Measurements from ENCODE around the gene RCAN2.
"Not testable (repeated sequence)": the region's sequence is repeated elsewhere in the genome, so short reads cannot be mapped to it uniquely, and the experiment has no call there.

The RCAN2 gene

GRCh38 chr6:46440641-46441040, 50.6 kb downstream of the RCAN2 start:
- no peak for DNase-seq (ENCODE audit: low read depth, low spot score)

DNA sequence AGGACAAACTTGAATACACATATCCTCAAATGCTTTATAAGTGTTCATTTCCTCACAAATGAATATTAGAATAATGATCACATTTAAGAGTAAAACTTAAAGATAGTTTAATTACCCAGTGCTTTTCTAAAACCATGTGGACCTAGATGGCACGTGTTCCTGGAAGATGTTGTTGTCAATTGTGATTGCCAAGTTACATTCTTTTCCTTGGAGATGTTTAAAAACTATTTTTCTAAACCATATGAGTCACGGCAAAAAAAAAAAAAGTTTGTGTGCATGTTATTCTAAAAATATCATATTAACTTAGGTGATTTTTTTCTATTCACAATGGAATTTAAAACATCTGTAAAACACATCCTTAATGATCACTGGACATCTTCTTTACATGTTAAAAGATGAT, 51.1 kb downstream of the RCAN2 start:
- DNase-seq (ENCODE audit: low read depth, low spot score) = peak; percentile 2

DNA sequence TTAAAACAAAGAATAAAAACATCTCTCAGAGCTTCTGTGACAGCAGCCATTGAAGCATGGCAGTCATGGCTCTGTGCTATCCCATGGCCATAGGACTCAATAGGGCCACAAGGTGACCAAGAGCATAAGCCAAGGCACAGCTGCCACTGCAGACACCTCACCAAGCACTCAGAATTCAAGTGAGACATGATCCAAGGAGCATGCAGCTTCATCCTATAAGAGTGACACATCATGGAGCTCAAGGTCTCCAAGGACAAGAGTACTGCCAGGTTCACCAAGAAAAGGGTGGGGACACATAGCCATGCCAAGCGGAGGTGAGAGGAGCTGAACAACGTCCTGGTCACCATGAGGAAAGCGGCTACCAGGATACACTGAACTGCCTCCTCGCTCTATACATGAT, 53.0 kb downstream of the RCAN2 start:
- DNase-seq (ENCODE audit: low read depth, low spot score) = no peak

DNA sequence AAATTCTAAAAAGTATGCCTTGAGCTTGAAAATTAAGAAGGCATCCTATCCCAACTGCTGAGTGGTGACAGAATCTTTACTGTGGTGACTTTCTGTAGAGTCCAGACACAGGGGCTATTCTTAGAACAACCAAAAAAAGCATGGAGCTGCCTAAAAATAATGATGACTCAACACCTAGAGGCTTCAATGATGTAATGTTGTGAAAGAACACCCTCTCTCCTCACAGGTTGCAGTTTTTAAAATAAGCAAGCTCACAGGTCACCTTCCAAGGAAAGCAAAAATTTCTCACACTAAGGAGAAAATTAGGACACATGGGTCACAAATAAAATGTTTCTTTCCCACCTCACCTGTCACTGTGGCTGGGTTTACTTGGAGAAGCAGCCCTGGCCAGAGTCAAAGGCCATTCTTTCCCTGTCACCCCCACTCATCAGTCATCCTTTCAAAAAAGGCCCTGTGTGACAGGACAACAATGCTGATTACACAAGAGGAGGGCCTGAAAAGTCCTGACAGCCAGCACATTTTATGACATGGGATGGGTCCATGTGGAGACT, 53.5 kb downstream of the RCAN2 start:
- peak; percentile 4 for DNase-seq (ENCODE audit: low read depth, low spot score)

- no peak for DNase-seq (ENCODE audit: low read depth, low spot score)
Measured at GRCh38 chr6:46422619-46423018, 68.6 kb downstream of the RCAN2 start.

DNA sequence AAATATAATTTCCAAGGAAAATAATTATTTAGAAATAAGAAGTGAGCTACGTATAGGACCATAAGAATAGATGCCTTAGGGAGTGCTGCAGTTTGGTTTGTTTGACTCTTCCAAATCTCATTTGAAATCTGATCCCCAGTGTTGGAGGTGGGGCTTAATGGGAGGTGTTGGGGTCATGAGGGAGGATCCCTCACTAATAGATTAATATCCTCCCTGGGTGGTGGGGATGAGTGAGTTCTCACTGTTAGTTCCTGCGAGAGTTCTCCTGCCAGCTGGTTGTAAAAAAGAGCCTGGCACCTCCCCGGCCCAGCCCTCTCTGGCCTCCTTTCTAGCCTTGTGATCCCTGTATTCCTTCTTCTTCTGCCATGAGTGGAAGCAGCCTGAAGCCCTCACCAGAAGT, 69.3 kb downstream of the RCAN2 start:
- no peak for DNase-seq (ENCODE audit: low read depth, low spot score)

- no peak for DNase-seq (ENCODE audit: low read depth, low spot score)
Measured at GRCh38 chr6:46420921-46421638, 70.2 kb downstream of the RCAN2 start.

GRCh38 chr6:46419576-46420002, 71.7 kb downstream of the RCAN2 start:
- DNase-seq (ENCODE audit: low read depth, low spot score) = peak; percentile 76

- DNase-seq (ENCODE audit: low read depth, low spot score) = no peak
Measured at GRCh38 chr6:46414398-46414797, 76.9 kb downstream of the RCAN2 start.

DNA sequence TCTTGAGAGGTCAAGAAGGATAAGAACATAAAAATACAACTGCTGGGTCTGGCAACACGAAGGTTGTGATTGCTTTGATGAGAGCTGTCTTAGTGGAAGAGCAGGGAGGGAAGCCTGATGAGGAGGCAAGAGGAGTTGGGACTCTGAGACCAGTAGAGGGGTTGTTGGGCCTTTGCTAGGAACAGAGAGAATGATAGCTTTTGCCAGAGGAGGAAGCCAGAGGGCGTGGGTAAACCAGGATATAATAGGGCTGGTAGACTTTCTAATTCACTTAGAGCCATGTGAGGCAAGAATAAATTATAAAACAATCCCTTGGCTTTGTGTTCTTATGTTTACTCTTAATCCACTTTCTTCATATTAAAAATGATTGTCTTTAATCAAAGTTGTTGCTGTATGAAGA, 78.6 kb downstream of the RCAN2 start:
- no peak for DNase-seq (ENCODE audit: low read depth, low spot score)

DNA sequence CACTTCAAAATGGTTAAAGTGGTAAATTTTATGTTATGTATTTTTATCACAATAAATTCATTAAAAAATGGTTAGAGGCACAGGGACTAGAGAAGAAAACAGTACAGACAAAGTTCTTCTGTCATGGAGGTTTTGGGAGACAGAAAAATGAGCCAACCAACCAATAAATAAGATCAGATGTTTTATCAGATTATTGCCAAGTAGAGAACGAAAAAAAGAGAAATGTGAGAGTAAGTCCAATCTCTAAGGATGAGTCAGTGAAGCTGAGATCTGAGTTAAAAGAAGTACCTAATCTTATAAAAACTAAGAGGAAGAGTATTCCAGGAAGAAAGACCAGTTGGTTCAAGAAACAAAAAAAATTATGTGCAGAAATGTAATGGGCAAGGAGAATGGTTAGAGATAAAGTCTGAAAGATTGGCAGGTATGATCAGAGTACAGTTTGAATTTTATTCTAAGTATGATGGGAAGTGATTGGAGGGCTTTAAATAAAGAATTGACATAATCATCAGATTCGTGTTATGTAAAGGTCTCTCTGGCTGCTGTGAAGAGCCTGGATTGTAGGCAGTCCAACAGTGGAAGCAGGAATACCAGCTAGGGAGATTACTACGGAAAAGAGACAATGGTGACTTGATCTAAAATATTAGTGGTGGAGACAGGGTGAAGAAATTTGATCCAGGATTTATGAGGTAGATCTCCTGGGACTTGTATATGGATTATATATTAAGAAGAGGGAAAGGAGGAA, 79.6 kb downstream of the RCAN2 start:
- DNase-seq (ENCODE audit: low read depth, low spot score) = no peak

DNA sequence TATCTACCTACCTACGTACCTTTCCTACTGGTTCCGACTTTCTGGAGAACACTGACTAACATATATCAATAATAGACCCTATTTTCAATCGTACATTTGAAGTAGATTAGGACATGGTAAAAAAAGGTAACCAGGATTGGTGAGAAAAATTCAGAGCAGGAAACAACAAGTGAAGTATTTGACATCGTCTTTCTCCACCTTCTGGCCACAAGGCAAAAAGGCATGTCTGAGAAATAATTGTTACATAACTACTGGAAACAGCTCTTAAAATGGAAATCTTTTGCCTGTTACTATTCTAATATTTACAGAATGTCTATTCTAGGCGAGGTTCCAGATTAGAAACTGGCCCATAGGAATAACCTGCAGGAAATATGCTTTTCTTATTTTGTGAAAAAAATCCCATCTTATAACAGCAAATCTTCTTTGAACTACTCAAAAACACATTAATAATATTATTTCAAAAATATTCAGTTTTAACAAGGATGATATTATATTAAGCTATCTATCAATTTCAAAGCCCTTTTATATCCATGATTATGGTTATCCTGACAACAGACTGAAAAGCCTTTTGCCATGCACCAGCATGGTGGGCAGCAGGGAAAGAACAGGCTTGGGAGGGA, 80.8 kb downstream of the RCAN2 start:
- peak; percentile 66 for DNase-seq (ENCODE audit: low read depth, low spot score)

DNA sequence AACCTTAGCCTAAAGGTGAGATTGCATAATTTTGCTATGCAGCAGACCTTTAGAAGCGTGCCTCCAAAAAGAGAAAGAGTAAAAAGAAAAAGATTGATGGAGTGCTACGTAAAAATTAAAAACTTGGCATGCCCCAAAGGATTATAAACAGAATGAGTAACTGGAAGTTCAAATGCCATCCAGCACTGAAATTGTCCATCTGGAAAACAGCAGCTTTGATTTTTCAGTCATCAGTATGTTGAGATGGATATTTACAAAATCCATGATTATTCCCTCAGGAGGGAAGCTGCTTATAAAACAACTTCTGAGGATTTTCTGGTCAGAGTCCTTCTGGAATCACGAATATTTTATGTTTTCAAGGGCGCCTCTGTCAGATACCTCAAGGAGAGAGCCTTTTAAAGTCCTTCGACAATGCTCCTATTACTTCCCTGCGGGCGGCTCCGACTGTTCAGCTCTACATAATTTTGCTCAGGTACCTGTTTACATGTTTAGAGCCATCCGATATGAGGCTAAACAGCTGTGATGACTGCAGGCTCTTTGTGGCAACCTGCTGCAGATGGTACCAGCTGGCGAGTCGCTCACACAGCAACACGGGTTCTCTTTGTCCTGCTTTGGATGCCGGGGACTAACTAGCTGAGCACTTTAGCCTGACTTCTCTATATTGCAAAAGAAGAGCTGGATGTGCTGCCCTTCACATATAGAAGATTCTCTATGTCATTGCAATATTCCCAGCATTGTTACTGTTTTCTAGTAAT, 83.3 kb downstream of the RCAN2 start:
- DNase-seq (ENCODE audit: low read depth, low spot score) = no peak

GRCh38 chr6:46407246-46407645, 84.0 kb downstream of the RCAN2 start:
- no peak for DNase-seq (ENCODE audit: low read depth, low spot score)

GRCh38 chr6:46405620-46406180, 85.5 kb downstream of the RCAN2 start:
- not testable (repeated sequence) for DNase-seq (ENCODE audit: low read depth, low spot score)

- no peak for DNase-seq (ENCODE audit: low read depth, low spot score)
Measured at GRCh38 chr6:46400898-46401297, 90.4 kb downstream of the RCAN2 start.

GRCh38 chr6:46395530-46395929, 95.7 kb downstream of the RCAN2 start:
- no peak for DNase-seq (ENCODE audit: low read depth, low spot score)

DNA sequence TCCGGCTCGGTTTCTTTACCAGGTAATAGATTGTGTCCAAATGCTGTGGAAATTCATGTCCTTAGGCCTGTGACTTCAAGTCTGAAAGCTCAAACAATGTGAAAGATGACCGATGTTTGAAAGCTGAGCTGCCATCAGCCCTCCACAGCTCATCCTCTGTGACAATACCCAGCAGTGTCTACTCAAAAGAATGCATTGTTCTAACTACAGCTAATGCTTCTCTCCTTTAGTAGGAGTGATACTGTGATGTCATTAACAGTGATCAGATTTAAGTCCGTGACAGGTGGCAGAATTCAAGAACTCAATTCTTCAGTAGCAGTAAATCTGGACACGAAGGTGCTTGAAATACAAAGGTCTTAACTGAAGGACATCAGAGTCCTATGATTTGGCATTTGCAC, 97.3 kb downstream of the RCAN2 start:
- DNase-seq (ENCODE audit: low read depth, low spot score) = no peak

DNA sequence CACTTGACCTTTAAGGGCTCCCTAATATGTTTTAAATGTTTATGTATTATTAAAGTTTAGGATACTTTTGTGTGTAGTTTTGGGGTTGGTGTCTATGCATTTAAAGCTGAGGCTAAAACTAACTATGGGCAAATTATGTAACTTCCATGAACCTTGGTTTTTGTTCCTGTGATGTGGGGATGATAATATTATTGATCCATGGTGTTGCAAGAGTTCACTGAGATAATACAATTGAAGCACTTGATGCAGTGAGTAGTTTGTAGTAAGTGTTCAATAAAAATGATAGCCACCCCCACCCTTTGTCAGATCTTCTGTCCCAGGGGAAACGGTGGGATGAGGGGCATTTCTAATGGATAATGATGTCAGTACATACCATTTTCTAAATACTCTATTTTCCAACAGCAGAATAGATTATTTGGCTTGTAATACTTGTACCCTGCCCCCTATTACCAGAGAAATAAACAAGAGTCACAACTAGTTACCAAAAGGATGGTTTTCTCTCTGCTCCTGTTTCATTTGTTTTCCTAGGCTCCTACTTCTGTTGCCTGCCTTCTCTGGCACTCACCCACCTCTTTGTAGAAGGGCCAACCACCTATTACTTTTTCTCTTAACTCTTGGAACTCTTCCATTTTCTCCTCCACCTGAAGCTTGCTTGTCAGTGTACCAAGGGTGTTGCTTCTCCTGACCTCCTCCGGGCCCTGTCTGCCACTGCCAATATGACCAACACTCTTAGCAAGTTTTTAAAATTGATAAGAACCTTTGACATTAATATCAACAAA, 97.9 kb downstream of the RCAN2 start:
- no peak for DNase-seq (ENCODE audit: low read depth, low spot score)

- DNase-seq (ENCODE audit: low read depth, low spot score) = no peak
Measured at GRCh38 chr6:46392294-46392693, 99.0 kb downstream of the RCAN2 start.

Data from astrocyte of the hippocampus (primary cell).